Keratinocyte (primary cell): ENCODE measurements around the gene CCDC89. TPM values are rescaled to one million over a fixed set of nuclear protein-coding genes. Genes with fewer than 3 reads are reported as not detected.

Experiments
- DNase-seq: peaks from one replicate; pipeline ENCODE4 v3.0.0-alpha.2; 2011; ENCODE audit warnings: low read depth, missing footprints, low spot score
- FAIRE-seq: peaks from 2 replicates; lab custom pipeline; 2011; peaks lifted over from hg19 to GRCh38; lab: Jason Lieb, UNC
- H2AFZ ChIP-seq: 2 replicates; pipeline ENCODE4 v1.6.0; 2012; ENCODE audit warnings: low read length, control low read depth, inconsistent platforms; ENCODE audit not compliant: control insufficient read depth
- H3K27ac ChIP-seq: 2 replicates; pipeline ENCODE4 v1.5.1; 2011; ENCODE audit warnings: low read length; ENCODE audit not compliant: control insufficient read depth, insufficient read depth
- H3K27me3 ChIP-seq: 3 replicates; pipeline ENCODE4 v1.6.0; 2011; ENCODE audit warnings: low read length; ENCODE audit not compliant: control insufficient read depth, insufficient read depth; ENCODE audit errors: extremely low read depth
- H3K36me3 ChIP-seq, 2 experiments: 2 replicates in 1 of 2; 3 replicates in 1 of 2; pipeline ENCODE4 v1.5.1; 2011; ENCODE audit warnings: low read length in 2 of 2, mild to moderate bottlenecking in 1 of 2; ENCODE audit not compliant: control insufficient read depth in 2 of 2, insufficient read depth in 2 of 2; ENCODE audit errors: extremely low read depth in 1 of 2
- H3K4me1 ChIP-seq: 3 replicates; pipeline ENCODE4 v1.5.1; 2011; ENCODE audit warnings: low read length; ENCODE audit not compliant: control insufficient read depth, insufficient read depth; ENCODE audit errors: extremely low read depth
- H3K4me2 ChIP-seq: 3 replicates; pipeline ENCODE4 v1.6.0; 2011; ENCODE audit warnings: low read depth, low read length; ENCODE audit not compliant: control insufficient read depth, insufficient read depth; ENCODE audit errors: extremely low read depth
- H3K4me3 ChIP-seq, 3 experiments: fragments of 200-600 bp in 1 of 3; sonication (generic) in 1 of 3; 2 replicates in 2 of 3; 3 replicates in 1 of 3; pipeline ENCODE4 v1.5.1; 2011 to 2016; ENCODE audit warnings: low read length in 3 of 3, mild to moderate bottlenecking in 3 of 3, control low read depth in 2 of 3, inconsistent platforms in 1 of 3, low read depth in 1 of 3, mixed read lengths in 1 of 3, mixed run types in 1 of 3, moderate library complexity in 1 of 3; ENCODE audit not compliant: control insufficient read depth in 2 of 3, insufficient read depth in 2 of 3; ENCODE audit errors: extremely low read depth in 1 of 3
- H3K79me2 ChIP-seq: 2 replicates; pipeline ENCODE4 v1.6.0; 2012; ENCODE audit warnings: low read length; ENCODE audit not compliant: control insufficient read depth, insufficient read depth
- H3K9ac ChIP-seq: 3 replicates; pipeline ENCODE4 v1.6.0; 2011; ENCODE audit warnings: low read length; ENCODE audit not compliant: control insufficient read depth, insufficient read depth; ENCODE audit errors: extremely low read depth
- H3K9me1 ChIP-seq: 3 replicates; pipeline ENCODE4 v1.6.0; 2011; ENCODE audit warnings: low read length; ENCODE audit not compliant: control insufficient read depth, insufficient read depth; ENCODE audit errors: extremely low read depth
- H3K9me3 ChIP-seq: 2 replicates; pipeline ENCODE4 v1.5.1; 2012; ENCODE audit warnings: low read depth, low read length; ENCODE audit not compliant: control insufficient read depth
- H4K20me1 ChIP-seq: 3 replicates; pipeline ENCODE4 v1.6.0; 2011; ENCODE audit warnings: low read length; ENCODE audit not compliant: control insufficient read depth, insufficient read depth; ENCODE audit errors: extremely low read depth
- EZH2 ChIP-seq: IDR thresholded peaks from one replicate; pipeline ENCODE4 v1.6.1; 2012; ENCODE audit warnings: inconsistent platforms, mild to moderate bottlenecking, low read length, moderate library complexity
- dilution Hi-C: fragments of 300-500 bp; cut with MboI; formaldehyde crosslinking; loops from one replicate; pipeline ENCODE4 v1.7.0; 2020; ENCODE audit warnings: low sequenced_read_pairs; ENCODE audit not compliant: extremely low pct_ligation_motif_present
- polyA plus RNA-seq, 5 experiments: library from polyadenylated mRNA; depleted of rRNA in 3 of 5; stranded (reverse) in 3 of 5; stranded (forward) in 1 of 5; unstranded in 1 of 5; fragments of >200 nt; gene quantifications; 1 replicate in 1 of 5; 2 replicates in 3 of 5; 3 replicates in 1 of 5; pipeline versions ENCODE4 v1.2.1 to v1.2.3, GENCODE V29; 2011 to 2012; ENCODE audit warnings: missing spikeins in 2 of 5, low read depth in 1 of 5, low replicate concordance in 1 of 5
- TF ChIP-seq, protein P1 (sequence below), 3 experiments: IDR thresholded peaks in 1 of 3; conservative IDR thresholded peaks in 1 of 3; optimal IDR thresholded peaks in 1 of 3; 2 replicates in 2 of 3; 3 replicates in 1 of 3; pipeline versions ENCODE3 to v1.5.1; 2011; ENCODE audit warnings: low read length in 3 of 3, mild to moderate bottlenecking in 3 of 3, moderate library complexity in 2 of 3, control low read depth in 1 of 3, inconsistent platforms in 1 of 3; ENCODE audit not compliant: insufficient read depth in 2 of 3; ENCODE audit errors: extremely low read depth in 1 of 3

CCDC89 gene
- polyA plus RNA-seq, 1 donor (not counting 4 experiments of a cell fraction or from before 2014, with no cell fraction given): 0.31 TPM

DNA sequence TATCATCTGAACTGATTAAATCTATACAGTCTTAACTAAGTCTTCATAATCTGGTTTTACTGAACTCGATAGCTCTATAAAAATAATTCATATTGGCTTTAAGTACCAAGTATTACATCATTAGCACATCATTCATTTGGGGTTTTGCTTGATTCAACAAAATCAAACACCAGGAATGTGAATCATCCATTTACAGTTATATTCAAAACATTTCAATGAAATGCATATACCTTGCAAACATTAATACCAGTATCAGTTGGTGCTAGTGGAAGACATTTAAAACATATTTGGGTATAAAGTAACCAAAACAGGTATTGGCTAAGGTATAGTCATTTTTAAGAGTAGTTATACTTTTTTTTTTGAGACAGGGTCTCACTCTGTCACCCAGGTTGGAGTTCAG, 12.2 kb upstream of the CCDC89 start:
- no peak overlapping the region for H2AFZ ChIP-seq
- dilution Hi-C loops: no loop called here
- TF ChIP-seq, protein P1, sequence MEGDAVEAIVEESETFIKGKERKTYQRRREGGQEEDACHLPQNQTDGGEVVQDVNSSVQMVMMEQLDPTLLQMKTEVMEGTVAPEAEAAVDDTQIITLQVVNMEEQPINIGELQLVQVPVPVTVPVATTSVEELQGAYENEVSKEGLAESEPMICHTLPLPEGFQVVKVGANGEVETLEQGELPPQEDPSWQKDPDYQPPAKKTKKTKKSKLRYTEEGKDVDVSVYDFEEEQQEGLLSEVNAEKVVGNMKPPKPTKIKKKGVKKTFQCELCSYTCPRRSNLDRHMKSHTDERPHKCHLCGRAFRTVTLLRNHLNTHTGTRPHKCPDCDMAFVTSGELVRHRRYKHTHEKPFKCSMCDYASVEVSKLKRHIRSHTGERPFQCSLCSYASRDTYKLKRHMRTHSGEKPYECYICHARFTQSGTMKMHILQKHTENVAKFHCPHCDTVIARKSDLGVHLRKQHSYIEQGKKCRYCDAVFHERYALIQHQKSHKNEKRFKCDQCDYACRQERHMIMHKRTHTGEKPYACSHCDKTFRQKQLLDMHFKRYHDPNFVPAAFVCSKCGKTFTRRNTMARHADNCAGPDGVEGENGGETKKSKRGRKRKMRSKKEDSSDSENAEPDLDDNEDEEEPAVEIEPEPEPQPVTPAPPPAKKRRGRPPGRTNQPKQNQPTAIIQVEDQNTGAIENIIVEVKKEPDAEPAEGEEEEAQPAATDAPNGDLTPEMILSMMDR (optimal IDR thresholded peaks at IDR 0.05 in 1 of 3, IDR thresholded peaks at IDR 0.05 in 1 of 3, conservative IDR thresholded peaks at IDR 0.05 in 1 of 3; ENCODE audit: extremely low read depth in 1 of 3, insufficient read depth in 2 of 3, low read length in 3 of 3): no peak
- TF ChIP-seq EZH2: no peak
- no peaks in the 10 kb centered on the region for H3K9me3 ChIP-seq
- no peaks in the 10 kb centered on the region for H3K27me3 ChIP-seq
- no peaks in the 10 kb centered on the region for H3K9me1 ChIP-seq
- no peaks in the 10 kb centered on the region for H3K79me2 ChIP-seq
- no peaks in the 10 kb centered on the region for H3K36me3 ChIP-seq
- H3K9ac ChIP-seq: no peak overlapping the region
- H3K4me2 ChIP-seq: no peak overlapping the region
- FAIRE-seq (no peak), DNase-seq (no peak)
- H4K20me1 ChIP-seq: no peaks in the 10 kb centered on the region
- H3K27ac ChIP-seq: no peak overlapping the region
- no peak overlapping the region for H3K4me3 ChIP-seq
- H3K4me1 ChIP-seq: no peaks in the 10 kb centered on the region

DNA sequence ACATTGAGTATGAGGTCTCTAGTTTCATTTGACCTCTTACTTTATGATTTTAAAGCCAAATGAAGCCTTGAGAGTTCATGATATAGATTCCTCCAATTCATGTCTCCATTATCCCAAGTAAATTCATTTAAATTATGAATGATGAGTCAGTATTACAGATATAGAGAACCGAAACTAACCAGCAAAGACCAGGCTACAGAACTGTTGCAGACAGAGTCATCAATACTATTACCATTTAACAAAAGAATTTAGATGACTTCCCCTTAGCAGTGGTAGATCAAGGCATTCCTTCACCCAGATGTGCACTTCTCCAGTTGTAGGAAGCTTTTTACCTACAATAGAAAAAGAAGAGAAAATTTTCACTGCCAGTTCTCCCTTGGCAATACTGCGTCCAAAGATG, 11.8 kb upstream of the CCDC89 start:
- FAIRE-seq (no peak), DNase-seq (no peak)
- Histone ChIP-seq H3K4me2 (no peak overlapping the region), H3K4me1 (no peaks in the 10 kb centered on the region), H3K79me2 (no peaks in the 10 kb centered on the region), H2AFZ (no peak overlapping the region), H3K9ac (no peak overlapping the region), H3K9me3 (no peaks in the 10 kb centered on the region), H3K9me1 (no peaks in the 10 kb centered on the region), H3K36me3 (no peaks in the 10 kb centered on the region), H3K4me3 (no peak overlapping the region), H3K27me3 (no peaks in the 10 kb centered on the region), H4K20me1 (no peaks in the 10 kb centered on the region), H3K27ac (no peak overlapping the region)
- TF ChIP-seq EZH2: no peak
- TF ChIP-seq, protein P1 (optimal IDR thresholded peaks at IDR 0.05 in 1 of 3, IDR thresholded peaks at IDR 0.05 in 1 of 3, conservative IDR thresholded peaks at IDR 0.05 in 1 of 3; ENCODE audit: extremely low read depth in 1 of 3, insufficient read depth in 2 of 3, low read length in 3 of 3): no peak
- dilution Hi-C loops: no loop called here
